NCI-H1417 (cell line): ENCODE results near the gene ATP8A2.
A peak's percentile ranks its signal among the peaks of the same experiment; 100 is the strongest.
"Not testable (repeated sequence)": the region's sequence is repeated elsewhere in the genome, so short reads cannot be mapped to it uniquely, and the experiment has no call there.

Source experiments
- DNase-seq, 3 experiments: peaks; one replicate each; lab custom pipeline; 2025; lab: John Stamatoyannopoulos, UW

ATP8A2 gene

DNA sequence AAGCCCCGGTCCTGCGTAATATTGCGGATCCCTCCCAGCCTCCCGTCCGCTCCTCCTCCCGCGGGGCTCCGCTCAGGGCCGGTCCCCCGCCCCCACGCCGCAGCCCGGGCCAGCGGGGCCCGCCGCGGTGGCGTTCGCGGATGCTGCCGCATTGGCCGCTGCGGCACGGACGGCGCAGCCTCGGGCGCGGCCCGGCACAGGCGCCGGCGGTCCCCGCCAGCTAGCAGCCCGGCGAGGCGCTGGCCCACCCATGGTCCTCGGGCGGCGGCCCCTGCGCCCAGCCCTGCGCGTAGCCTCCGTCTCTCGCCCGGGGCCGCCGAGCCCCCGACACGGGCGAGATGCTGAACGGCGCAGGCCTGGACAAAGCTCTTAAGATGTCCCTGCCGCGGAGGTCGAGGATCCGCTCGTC, at the start of gene ATP8A2:
Gene ATP8A2 (plus strand): TSS at position 100 of the 409 bp plus-strand sequence. CDS start 239 bp downstream, at position 339.
- peak in 2 of 3 experiments; percentile 5 to 64 for DNase-seq

DNA sequence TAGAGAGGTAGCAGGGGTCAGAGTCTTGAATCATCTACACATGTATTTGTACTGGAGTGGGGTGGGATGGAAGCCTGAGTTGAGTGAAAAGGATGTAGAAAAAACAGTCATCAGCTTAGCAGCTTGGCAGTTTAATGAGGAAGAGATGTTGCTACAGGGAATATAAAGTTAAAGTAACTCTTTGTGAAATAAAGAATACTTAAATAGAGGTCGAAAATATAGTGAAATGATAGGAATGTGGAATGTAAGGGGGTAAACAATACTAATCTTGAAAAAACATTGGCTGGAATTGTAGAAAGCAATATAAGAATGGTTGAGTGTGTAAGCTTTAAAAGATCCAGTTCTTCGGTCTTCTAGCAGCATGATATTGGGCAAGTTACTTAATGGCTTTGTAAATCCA, 47.7 kb upstream of the ATP8A2 start:
- no peak for DNase-seq

DNA sequence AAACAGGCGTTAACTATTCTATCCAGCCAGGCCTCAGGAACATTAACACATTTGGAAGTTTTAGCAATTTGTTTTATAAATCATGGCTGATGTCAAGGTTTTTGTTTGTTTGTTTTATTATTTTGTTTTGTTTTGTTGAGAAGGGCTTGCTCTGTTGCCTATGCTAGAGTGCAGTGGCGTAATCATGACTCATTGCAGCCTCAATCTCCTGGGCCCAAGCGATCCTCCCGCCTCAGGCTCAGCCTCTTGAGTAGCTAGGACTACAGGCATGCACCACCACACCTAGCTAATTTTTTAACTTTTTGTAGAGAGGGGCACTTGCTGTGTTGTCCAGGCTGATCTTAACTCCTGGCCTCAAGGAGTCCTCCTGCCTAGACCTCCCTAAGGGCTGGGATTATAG, 42.1 kb upstream of the ATP8A2 start:
- no peak for DNase-seq

GRCh38 chr13:25330541-25330940, 41.2 kb upstream of the ATP8A2 start:
- no peak for DNase-seq

DNA sequence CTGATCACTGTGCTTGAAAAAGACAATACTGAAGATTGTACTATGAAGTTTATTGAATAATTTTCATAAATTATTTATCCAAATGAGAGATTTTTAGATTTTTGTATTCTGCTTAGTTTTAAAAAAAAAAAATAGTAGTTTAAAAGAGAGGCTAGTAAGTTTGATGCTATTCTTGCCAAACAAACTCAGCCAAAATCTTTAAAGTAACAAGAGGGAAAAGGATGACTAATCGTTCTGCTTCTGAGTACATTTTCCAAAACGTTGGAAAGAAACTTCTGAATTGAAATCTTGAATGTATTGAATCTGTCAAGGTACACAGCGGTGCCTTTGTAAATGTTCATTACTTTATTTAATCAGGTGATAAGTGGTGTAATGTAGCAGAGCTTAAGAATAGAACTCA, 35.9 kb upstream of the ATP8A2 start:
- no peak for DNase-seq

- no peak for DNase-seq
These were observed 26.2 kb upstream of the ATP8A2 start for GRCh38 chr13:25345576-25345975.

DNA sequence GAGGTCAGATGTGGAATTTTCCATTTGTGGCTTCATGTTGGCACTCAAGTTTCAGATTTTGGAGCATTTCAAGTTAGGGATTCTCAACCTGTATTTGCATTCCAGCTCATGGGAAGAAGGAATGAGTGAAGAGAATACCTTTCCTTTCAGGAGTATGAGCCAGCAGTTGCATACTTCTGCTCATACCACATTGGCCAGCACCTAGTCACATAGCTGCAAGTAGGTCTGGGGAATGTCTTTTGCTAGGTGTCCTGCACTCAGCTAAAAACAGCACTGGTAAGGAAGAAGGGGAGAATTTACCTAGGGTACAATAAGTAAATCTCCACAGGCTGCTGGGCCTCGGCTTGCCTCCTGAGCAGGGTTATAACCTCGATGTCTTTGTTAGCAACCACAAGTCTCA, 24.6 kb upstream of the ATP8A2 start:
- no peak for DNase-seq

DNA sequence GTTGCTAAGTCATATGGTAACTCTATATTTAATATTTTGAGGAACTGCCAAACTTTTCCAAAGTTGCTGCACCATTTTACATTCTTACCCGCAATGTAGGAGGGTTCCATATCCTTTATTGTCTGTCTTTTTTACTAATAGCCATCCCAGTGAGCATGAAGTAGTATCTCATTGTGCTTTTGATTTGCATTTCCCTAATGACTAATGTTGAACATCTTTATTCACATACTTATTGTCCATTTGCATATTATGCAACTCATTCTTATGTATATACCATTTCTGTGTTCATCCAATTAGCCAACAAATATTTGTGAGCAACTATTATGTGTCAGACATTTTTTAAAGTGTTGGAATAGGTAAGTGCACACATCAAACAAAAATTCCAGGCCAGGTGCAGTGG, 20.4 kb upstream of the ATP8A2 start:
- no peak for DNase-seq

DNA sequence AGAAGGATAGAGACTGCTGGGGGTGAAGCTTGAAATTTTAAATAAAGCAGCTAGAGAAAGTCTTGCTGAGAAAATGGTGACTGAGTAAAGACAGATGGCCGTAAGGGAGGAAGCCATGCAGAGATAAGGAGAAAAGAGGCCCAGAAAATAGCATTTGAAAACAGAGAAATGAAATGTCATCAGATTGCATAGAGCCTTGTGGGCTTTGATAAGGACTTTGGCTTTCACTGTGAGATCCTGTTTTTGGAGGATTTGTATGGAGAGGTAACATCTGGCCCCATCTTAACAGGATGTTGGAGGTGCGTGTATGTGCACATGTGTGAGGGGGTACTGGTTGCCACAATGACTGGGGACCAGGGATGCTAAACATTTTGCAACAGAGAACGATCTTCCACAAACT, 19.5 kb upstream of the ATP8A2 start:
- no peak for DNase-seq

DNA sequence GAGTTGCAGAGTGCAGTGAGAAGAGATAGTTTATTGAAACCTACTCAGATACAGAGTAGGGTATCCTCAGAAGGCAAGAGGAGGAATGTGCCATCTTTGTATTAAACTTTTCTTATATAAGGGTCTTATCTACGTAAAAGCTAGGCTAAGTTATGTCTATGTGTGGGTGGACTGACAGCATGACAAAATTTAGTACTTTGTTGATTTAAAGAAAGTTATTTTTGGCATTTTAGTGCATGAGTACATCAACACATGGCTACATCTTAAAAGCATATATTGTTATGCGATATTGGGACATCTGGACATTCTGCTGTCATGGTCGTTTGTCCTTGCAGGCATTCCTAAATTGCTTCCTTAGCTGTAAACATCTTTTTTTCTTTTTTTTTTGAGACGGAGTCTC, 19.0 kb upstream of the ATP8A2 start:
- no peak for DNase-seq

DNA sequence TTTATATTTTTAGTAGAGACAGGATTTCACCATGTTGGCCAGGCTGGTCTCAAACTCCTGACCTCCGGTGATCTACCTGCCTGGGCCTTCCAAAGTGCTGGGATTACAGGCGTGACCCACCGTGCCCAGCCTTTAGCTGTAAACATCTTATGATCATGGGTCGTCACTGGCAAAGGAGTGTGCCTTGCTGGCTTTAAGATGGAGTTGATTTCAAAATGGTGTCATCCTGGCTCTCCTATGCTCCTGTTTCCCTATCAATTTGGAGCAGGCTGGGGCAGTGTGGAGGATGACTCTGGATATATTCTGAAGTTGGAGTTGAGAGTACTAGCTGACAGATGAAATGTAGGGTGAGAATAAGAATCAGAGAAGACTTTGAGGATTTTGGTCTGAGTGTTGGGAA, 18.4 kb upstream of the ATP8A2 start:
- no peak for DNase-seq

DNA sequence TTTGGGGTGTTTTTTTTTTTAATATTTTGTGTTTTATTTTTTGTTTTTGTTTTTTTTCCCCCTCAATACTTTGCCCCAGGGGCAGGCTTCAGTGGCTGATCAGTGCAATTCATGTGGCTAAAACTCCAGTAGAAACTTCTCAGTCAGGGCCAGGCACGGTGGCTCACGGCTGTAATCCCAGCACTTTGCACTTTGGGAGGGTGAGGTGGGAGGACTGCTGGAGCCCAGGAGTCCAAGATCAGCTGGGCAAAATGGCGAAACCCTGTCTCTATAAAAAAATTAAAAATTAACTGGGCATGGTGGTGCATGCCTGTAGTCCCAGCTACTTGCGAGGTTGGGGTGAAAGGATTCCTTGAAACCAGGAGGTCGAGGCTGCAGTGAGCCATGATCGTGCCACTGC, 17.4 kb upstream of the ATP8A2 start:
- no peak for DNase-seq

GRCh38 chr13:25360443-25360842, 11.3 kb upstream of the ATP8A2 start:
- DNase-seq = not testable (repeated sequence)

- no peak for DNase-seq
These were observed 6.0 kb upstream of the ATP8A2 start for GRCh38 chr13:25365720-25366235.

GRCh38 chr13:25371158-25371874, 458 bp upstream of the ATP8A2 start:
- DNase-seq = peak in 2 of 3 experiments; percentile 38 to 50

GRCh38 chr13:25372284-25373081, 709 bp downstream of the ATP8A2 start:
- DNase-seq = peak in 2 of 3 experiments; percentile 63 to 71

GRCh38 chr13:25375727-25376358, 4.1 kb downstream of the ATP8A2 start:
- peak; percentile 20 to 59 (median 32) for DNase-seq

DNA sequence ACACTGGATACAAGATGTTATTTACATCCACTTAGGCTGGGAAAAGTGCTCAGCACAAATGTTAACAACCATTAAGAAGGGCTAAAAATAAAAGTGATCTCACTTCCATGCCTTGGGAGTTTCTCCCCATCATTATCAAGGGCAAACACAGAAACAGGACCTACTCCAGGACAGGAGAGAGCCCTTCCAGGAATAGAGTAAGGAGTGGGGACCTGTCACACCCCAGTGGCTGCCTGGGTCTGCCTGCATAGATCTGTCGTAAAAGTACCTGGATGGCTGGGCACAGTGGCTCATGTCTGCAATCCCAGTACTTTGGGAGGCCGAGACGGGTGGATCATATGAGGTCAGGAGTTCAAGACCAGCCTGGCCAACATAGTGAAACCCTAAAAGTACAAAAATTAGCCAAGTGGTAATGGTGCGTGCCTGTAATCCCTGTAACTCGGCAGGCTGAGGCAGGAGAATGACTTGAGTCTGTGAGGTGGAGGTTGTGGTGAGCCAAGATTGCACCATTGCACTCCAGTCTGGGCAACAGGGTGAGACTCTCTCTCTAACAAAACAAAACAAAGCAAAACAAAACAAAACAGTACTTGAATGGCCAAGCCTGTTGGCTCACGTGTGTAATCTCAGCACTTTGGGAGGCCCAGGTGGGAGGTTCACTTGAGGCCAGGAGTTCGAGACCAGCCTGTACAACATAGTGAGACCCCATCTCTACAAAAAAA, 5.6 kb downstream of the ATP8A2 start:
- DNase-seq = peak in 1 of 3 experiments; percentile 3

- DNase-seq = no peak
These were observed 6.8 kb downstream of the ATP8A2 start for GRCh38 chr13:25378528-25378927.

DNA sequence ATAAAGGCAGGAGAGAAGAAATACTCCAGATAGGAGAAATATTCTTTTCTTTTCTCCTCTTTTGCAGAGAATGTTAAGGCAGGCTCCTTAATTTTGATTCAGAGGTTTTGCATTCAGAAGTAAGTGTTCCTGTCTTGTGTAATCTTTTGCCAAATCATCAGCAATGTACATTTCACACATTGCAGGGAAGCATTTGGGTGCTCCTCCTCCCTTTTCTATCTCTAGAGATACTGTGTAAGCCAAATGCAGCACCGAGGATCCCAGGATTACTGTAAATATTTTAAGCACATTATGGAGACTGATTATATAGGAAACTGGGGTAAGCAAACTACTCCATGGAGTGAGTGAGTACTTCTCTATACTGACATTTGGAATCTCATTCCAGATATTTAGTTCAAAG, 7.2 kb downstream of the ATP8A2 start:
- no peak for DNase-seq

DNA sequence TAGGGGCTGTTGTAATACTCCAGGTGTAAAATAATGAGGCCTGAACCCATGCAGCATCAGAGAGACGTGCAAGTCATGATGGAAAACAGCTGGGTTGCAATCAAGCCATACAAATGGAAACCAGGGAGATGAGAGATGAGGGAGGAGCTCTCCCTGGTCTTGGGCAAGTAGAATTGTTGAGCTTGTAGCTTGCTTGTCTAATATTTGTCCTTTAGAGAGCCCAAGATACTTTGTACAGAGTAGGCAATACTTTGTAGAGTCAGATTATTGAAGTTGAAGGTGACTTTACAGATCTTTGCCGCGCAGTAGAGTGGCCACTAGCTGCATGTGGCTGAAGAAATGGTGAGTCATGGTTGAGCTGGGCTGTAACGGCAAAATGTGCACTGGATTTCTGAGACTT, 8.3 kb downstream of the ATP8A2 start:
- no peak for DNase-seq

DNA sequence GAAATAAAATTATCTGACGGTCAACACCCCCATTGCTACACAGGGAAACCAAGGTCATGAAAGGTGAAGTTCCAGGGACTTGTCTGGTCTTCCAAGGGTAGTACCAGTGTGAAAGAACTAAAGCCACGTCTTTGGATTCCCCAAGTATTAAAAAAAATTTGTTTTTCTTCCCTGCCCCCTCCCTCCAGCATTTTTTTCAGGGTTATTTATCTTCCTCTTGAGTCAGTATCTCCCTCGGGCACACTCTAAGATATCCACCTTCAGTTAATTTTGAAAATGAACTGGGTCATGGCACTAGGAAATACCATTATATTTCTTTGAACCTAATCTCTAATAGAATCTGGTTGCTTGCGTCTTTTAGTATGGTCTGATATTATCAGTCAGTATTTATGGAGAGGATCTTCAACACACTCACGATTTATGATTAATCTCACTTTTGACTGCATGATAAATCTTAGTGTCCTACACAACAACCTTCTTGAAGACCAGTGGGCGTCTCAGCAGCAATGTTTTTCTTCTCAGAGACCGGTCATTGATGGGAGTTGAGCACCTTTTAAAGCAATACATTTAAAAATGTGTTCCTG, 9.1 kb downstream of the ATP8A2 start:
- no peak for DNase-seq
